ENCODE measurements around the gene KCMF1.

DNA sequence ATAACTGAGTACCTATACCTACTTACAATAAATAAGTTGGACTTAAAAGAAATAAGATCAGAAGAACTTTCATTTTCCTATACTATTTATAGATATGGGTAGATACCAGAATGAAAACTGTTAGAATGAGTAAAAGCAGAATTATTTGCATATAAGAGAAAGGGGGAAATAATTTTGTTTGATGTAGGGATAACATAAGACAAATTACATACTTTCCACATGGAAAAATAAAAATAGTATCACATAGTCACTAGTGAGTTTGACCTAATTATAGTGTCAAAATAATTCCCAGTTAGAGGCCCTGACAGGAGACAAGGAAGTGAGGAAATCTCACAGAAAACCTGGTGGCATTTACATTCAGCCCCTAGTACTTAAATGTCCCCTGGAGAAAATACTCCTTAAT is 28.6 kb downstream of the KCMF1 start:
- TF ChIP-seq POLR2A (IDR thresholded peaks at IDR 0.05) = no peak
- no peak for TF ChIP-seq POLR2AphosphoS5 (IDR thresholded peaks at IDR 0.05)
- TF ChIP-seq, protein P1, sequence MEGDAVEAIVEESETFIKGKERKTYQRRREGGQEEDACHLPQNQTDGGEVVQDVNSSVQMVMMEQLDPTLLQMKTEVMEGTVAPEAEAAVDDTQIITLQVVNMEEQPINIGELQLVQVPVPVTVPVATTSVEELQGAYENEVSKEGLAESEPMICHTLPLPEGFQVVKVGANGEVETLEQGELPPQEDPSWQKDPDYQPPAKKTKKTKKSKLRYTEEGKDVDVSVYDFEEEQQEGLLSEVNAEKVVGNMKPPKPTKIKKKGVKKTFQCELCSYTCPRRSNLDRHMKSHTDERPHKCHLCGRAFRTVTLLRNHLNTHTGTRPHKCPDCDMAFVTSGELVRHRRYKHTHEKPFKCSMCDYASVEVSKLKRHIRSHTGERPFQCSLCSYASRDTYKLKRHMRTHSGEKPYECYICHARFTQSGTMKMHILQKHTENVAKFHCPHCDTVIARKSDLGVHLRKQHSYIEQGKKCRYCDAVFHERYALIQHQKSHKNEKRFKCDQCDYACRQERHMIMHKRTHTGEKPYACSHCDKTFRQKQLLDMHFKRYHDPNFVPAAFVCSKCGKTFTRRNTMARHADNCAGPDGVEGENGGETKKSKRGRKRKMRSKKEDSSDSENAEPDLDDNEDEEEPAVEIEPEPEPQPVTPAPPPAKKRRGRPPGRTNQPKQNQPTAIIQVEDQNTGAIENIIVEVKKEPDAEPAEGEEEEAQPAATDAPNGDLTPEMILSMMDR (IDR thresholded peaks at IDR 0.05) = no peak
- no peak for TF ChIP-seq EP300 (IDR thresholded peaks at IDR 0.05)

Measured in sigmoid colon (tissue), 4 donors.